Activated CD8-positive, alpha-beta T cell treated with anti-CD3 and anti-CD28 coated beads, Interleukin-2, amount 10 ng/mL, durations not matched to agents 7 days and 5 days (primary cell): Measurements from ENCODE around the gene NKX6-1. TPM values are rescaled to one million over a fixed set of nuclear protein-coding genes. Genes with fewer than 3 reads are reported as not detected.

Experiments used
- ATAC-seq: fragments of 150-1000 bp; cut with Tn5 transposase; one replicate; pipeline ENCODE4 v1.10.0; 2021; ENCODE audit warnings: moderate library complexity
- CTCF ChIA-PET: fragments of 350-600 bp; sonication (Branson Sonifier 250); formaldehyde crosslinking; loops from one replicate; lab custom pipeline; 2021; ENCODE audit warnings: antibody characterized with exemption; lab: Charles Lee
- POLR2A ChIA-PET: fragments of 350-600 bp; sonication (Branson Sonifier 250); formaldehyde crosslinking; loops from one replicate; lab custom pipeline; 2021; ENCODE audit warnings: antibody characterized with exemption; lab: Charles Lee
- DNase-seq: peaks from one replicate; pipeline ENCODE4 v3.0.0-alpha.2; 2020
- H3K27ac Mint-ChIP-seq: one replicate; pipeline ENCODE4 v1.8.0; 2021; ENCODE audit warnings: mild to moderate bottlenecking, mixed read lengths
- H3K27me3 Mint-ChIP-seq: one replicate; pipeline ENCODE4 v1.8.0; 2021; ENCODE audit warnings: low read depth, mixed read lengths
- H3K36me3 Mint-ChIP-seq: one replicate; pipeline ENCODE4 v1.8.0; 2021; ENCODE audit warnings: low read depth, mixed read lengths
- H3K4me1 Mint-ChIP-seq: one replicate; pipeline ENCODE4 v1.8.0; 2021; ENCODE audit warnings: low read depth, mixed read lengths
- H3K4me3 Mint-ChIP-seq: one replicate; pipeline ENCODE4 v1.8.0; 2021; ENCODE audit warnings: mild to moderate bottlenecking, mixed read lengths
- H3K9me3 Mint-ChIP-seq: one replicate; pipeline ENCODE4 v1.8.0; 2022; ENCODE audit warnings: mixed read lengths; ENCODE audit not compliant: insufficient read depth
- total RNA-seq, 2 experiments: library from RNA; stranded (reverse); gene quantifications; one replicate each; pipeline ENCODE4 v1.2.3, GENCODE V29; 2021

The NKX6-1 gene
- total RNA-seq, 2 experiments from 2014 or later, result not detected

- Mint-ChIP-seq H3K36me3 (peaks cover 19% of the 10 kb centered on the region), H3K4me1 (peaks cover 19% of the 10 kb centered on the region), H3K9me3 (peaks cover 7% of the 10 kb centered on the region), H3K27ac (no peak overlapping the region), H3K27me3 (peaks cover 80% of the 10 kb centered on the region), H3K4me3 (peak overlapping the region; percentile 34)
- ChIA-PET CTCF (no interaction called here), POLR2A (no interaction called here)
- no peak for DNase-seq
- ATAC-seq, result peak; percentile 13
Observed at GRCh38 chr4:84497504-84498202, 1.4 kb downstream of the NKX6-1 start.

- ChIA-PET POLR2A (no interaction called here), CTCF (no interaction called here)
- Mint-ChIP-seq H3K27me3 (peaks cover 79% of the 10 kb centered on the region), H3K9me3 (peaks cover 7% of the 10 kb centered on the region), H3K4me1 (peaks cover 19% of the 10 kb centered on the region), H3K36me3 (peaks cover 17% of the 10 kb centered on the region), H3K4me3 (peak overlapping the region; percentile 34), H3K27ac (peak overlapping the region; percentile 52)
- ATAC-seq (no peak), DNase-seq (no peak)
Observed at GRCh38 chr4:84496706-84497503, 2.2 kb downstream of the NKX6-1 start.

- Mint-ChIP-seq H3K4me1 (peaks cover 19% of the 10 kb centered on the region), H3K9me3 (peaks cover 7% of the 10 kb centered on the region), H3K4me3 (peak overlapping the region; percentile 34), H3K27me3 (peaks cover 76% of the 10 kb centered on the region), H3K36me3 (peaks cover 17% of the 10 kb centered on the region), H3K27ac (peak overlapping the region; percentile 52)
- ChIA-PET POLR2A (no interaction called here), CTCF (no interaction called here)
- no peak for DNase-seq
- no peak for ATAC-seq
Observed at GRCh38 chr4:84496331-84496705, 2.8 kb downstream of the NKX6-1 start.

- ChIA-PET CTCF (no interaction called here), POLR2A (no interaction called here)
- Mint-ChIP-seq H3K27ac (peak overlapping the region; percentile 52), H3K36me3 (peaks cover 17% of the 10 kb centered on the region), H3K27me3 (peaks cover 76% of the 10 kb centered on the region), H3K4me3 (peak overlapping the region; percentile 42), H3K4me1 (peaks cover 19% of the 10 kb centered on the region), H3K9me3 (peaks cover 7% of the 10 kb centered on the region)
- ATAC-seq (no peak), DNase-seq (no peak)
Observed at GRCh38 chr4:84495794-84496261, 3.3 kb downstream of the NKX6-1 start.

- Mint-ChIP-seq H3K4me1 (peaks cover 19% of the 10 kb centered on the region), H3K27ac (peak overlapping the region; percentile 52), H3K9me3 (peaks cover 7% of the 10 kb centered on the region), H3K4me3 (peak overlapping the region; percentile 42), H3K36me3 (peaks cover 15% of the 10 kb centered on the region), H3K27me3 (peaks cover 74% of the 10 kb centered on the region)
- ChIA-PET POLR2A (no interaction called here), CTCF (interaction anchor here (0.9 kb wide), 1 partner anchor 87 kb away, joined by 3 read pairs; the partner anchor contains the start of gene CDS1)
- DNase-seq (no peak), ATAC-seq (no peak)
Observed at GRCh38 chr4:84495118-84495793, 3.8 kb downstream of the NKX6-1 start.

- Mint-ChIP-seq H3K36me3 (peaks cover 12% of the 10 kb centered on the region), H3K4me1 (peaks cover 18% of the 10 kb centered on the region), H3K27me3 (peaks cover 73% of the 10 kb centered on the region), H3K9me3 (peaks cover 7% of the 10 kb centered on the region), H3K4me3 (no peak overlapping the region), H3K27ac (no peak overlapping the region)
- DNase-seq (no peak), ATAC-seq (no peak)
- CTCF ChIA-PET, result interaction anchor here (0.9 kb wide), 1 partner anchor 88 kb away, joined by 3 read pairs; the partner anchor contains the start of gene CDS1
- POLR2A ChIA-PET, result no interaction called here
Observed at GRCh38 chr4:84494531-84494930, 4.6 kb downstream of the NKX6-1 start.

- H3K9me3 Mint-ChIP-seq, result peaks cover 7% of the 10 kb centered on the region
- H3K27me3 Mint-ChIP-seq, result peaks cover 75% of the 10 kb centered on the region
- peaks cover 15% of the 10 kb centered on the region for H3K4me1 Mint-ChIP-seq
- POLR2A ChIA-PET, result no interaction called here
- no peak overlapping the region for H3K27ac Mint-ChIP-seq
- DNase-seq (no peak), ATAC-seq (no peak)
- H3K4me3 Mint-ChIP-seq, result no peak overlapping the region
- CTCF ChIA-PET, result no interaction called here
- H3K36me3 Mint-ChIP-seq, result peaks cover 12% of the 10 kb centered on the region
Observed at GRCh38 chr4:84494076-84494475, 5.0 kb downstream of the NKX6-1 start.

- ATAC-seq (no peak), DNase-seq (no peak)
- peak overlapping the region; percentile 18 for H3K4me3 Mint-ChIP-seq
- H3K9me3 Mint-ChIP-seq, result peaks cover 7% of the 10 kb centered on the region
- peaks cover 72% of the 10 kb centered on the region for H3K27me3 Mint-ChIP-seq
- POLR2A ChIA-PET, result no interaction called here
- H3K36me3 Mint-ChIP-seq, result peaks cover 12% of the 10 kb centered on the region
- peaks cover 10% of the 10 kb centered on the region for H3K4me1 Mint-ChIP-seq
- H3K27ac Mint-ChIP-seq, result no peak overlapping the region
- CTCF ChIA-PET, result no interaction called here
Observed at GRCh38 chr4:84493092-84493850, 5.8 kb downstream of the NKX6-1 start.

- POLR2A ChIA-PET, result no interaction called here
- peaks cover 8% of the 10 kb centered on the region for H3K4me1 Mint-ChIP-seq
- DNase-seq (no peak), ATAC-seq (no peak)
- CTCF ChIA-PET, result no interaction called here
- H3K36me3 Mint-ChIP-seq, result peaks cover 12% of the 10 kb centered on the region
- no peak overlapping the region for H3K27ac Mint-ChIP-seq
- peaks cover 7% of the 10 kb centered on the region for H3K9me3 Mint-ChIP-seq
- peaks cover 74% of the 10 kb centered on the region for H3K27me3 Mint-ChIP-seq
- no peak overlapping the region for H3K4me3 Mint-ChIP-seq
Observed at GRCh38 chr4:84492737-84493091, 6.4 kb downstream of the NKX6-1 start.

GRCh38 chr4:84492290-84492689, 6.8 kb downstream of the NKX6-1 start:
- Mint-ChIP-seq H3K27ac (no peak overlapping the region), H3K4me1 (peaks cover 8% of the 10 kb centered on the region), H3K27me3 (peaks cover 74% of the 10 kb centered on the region), H3K4me3 (no peak overlapping the region), H3K9me3 (peaks cover 7% of the 10 kb centered on the region), H3K36me3 (peaks cover 12% of the 10 kb centered on the region)
- ChIA-PET POLR2A (no interaction called here), CTCF (no interaction called here)
- DNase-seq (no peak), ATAC-seq (no peak)

GRCh38 chr4:84491481-84491880, 7.6 kb downstream of the NKX6-1 start:
- H3K4me3 Mint-ChIP-seq, result no peak overlapping the region
- ChIA-PET POLR2A (no interaction called here), CTCF (no interaction called here)
- no peak for ATAC-seq
- DNase-seq, result no peak
- H3K27ac Mint-ChIP-seq, result no peak overlapping the region
- peaks cover 7% of the 10 kb centered on the region for H3K9me3 Mint-ChIP-seq
- H3K4me1 Mint-ChIP-seq, result peaks cover 5% of the 10 kb centered on the region
- H3K27me3 Mint-ChIP-seq, result peaks cover 71% of the 10 kb centered on the region
- H3K36me3 Mint-ChIP-seq, result peaks cover 9% of the 10 kb centered on the region
